ENCODE results near the gene TENM3. TPM values are rescaled to one million over a fixed set of nuclear protein-coding genes. Genes with fewer than 3 reads are reported as not detected.
"Not testable (repeated sequence)": the region's sequence is repeated elsewhere in the genome, so short reads cannot be mapped to it uniquely, and the experiment has no call there.

The TENM3 gene
- polyA plus RNA-seq, 4 donors = 15.2 to 18.5 (median 17.5) TPM

DNA sequence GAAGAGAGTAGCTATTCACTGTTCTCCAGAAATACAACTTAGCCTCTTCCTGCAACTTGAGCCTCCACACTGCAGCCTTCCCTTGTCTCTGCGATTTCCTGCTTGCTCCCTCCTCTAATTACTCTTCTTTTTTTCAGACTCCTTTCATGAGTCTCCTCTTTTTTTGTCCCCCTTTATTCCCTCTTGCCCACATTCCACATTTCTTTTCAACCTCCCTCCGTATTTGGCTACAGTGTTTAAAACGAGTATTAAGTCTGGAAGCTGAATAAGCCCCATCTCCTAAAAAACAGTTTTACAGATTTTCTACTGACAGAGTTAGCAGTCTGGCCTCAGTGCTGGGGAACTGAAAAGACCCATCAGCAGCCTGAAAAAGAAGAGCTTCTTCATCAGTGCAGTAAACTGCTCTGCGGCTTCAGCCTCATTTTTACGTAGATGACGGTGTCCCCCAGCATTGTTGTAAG, 141.5 kb downstream of the TENM3 start:
- peak in 2 of 4 donors; percentile 10 to 14 for DNase-seq (ENCODE audit: low read depth in 4 of 4, low spot score in 3 of 4)

DNA sequence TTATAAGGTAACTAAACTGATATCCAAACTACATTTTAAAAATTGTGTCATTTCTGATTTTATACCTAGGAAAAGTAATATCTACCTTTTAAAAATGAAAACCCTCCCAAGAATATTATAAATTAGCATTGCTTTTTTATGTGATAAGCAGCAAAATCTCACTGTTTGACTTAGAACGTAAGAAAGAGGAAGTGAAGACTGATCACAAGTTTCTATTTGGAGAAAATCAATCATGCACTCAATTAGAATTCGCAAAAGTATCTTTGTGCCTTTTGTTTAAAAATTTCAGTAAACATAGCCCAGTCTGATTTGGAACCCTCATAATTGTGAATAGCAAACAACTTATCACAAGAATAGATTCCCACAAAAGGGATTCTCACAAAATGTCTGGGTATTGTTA, 142.7 kb downstream of the TENM3 start:
- DNase-seq (ENCODE audit: low read depth in 4 of 4, low spot score in 3 of 4) = no peak

DNA sequence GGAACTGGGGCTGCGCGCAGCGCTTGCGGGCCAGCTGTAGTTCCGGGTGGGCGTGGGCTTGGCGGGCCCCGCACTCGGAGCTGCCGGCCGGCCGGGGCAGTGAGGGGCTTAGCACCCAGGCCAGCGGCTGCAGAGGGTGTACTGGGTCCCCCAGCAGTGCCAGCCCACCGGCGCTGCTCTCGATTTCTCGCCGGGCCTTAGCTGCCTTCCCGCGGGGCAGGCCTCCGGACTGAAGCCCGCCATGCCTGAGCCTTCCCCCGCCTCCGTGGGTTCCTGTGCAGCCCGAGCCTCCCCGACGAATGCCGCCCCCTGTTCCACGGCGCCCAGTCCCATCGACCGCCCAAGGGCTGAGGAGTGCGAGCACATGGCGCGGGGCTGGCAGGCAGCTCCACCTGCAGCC, 143.4 kb downstream of the TENM3 start:
- not testable (repeated sequence) for DNase-seq (ENCODE audit: low read depth in 4 of 4, low spot score in 3 of 4)

DNA sequence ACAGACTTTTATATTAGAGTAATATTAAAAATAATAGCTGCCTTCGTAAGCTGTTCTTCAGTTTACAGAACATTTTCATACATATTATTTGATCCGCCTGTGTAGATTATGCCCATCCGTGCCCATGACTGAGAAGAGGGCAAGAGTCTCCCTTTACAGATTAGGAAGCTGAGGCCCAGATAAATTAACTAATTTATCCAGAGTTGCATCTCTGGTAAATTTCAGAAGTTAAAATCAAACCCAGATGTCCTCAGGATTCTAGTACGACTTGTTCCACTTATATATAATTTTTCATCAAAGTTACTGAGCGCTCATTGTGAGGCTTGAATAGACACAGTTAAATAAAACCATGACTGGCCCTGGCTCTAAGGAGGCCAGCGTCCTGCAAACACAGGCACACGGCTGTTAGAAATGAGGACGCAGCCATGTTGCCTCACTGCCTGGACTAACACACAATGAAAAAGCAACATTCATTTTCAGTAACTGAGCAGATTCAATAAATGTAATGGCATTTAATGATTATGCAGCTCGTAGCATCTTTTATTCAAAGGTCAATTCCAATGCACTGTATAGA, 148.0 kb downstream of the TENM3 start:
- DNase-seq (ENCODE audit: low read depth in 4 of 4, low spot score in 3 of 4) = no peak

DNA sequence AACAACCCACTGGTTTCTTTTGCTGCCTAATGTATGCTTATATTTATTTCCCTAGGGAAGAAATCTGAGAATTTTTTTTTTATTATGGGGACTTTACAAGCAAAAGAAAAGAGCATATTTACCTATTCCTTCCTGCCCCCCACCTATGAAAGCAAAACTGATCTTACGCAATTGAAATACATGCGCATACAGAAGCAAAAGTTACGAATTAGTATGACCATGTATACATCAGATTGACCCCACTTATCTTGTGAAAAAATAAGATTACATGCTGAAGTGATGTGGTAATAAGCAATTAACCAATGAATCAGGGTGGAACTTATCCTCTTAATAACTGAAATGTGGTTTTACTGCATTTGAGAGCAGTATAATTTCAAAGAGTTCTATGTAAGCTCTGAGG, 151.0 kb downstream of the TENM3 start:
- DNase-seq (ENCODE audit: low read depth in 4 of 4, low spot score in 3 of 4) = no peak

DNA sequence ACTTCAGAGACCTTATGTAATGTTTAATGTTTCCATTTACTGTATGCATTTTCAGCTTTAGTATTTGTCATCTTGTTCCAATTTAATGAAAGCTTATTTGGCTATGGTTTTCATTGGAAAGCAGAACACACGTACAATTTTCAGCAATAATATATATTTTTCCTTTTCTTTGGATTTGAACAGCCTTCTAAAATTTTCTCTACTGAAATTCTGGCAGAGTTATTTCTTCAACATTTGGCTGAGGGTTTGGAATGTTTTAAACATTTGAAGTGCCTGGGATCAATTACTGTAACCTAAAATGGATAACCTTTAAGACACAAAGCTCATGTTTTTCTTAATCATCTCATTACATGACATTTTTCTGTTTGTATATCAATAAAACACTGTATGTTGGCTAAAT, 156.9 kb downstream of the TENM3 start:
- no peak for DNase-seq (ENCODE audit: low read depth in 4 of 4, low spot score in 3 of 4)

DNA sequence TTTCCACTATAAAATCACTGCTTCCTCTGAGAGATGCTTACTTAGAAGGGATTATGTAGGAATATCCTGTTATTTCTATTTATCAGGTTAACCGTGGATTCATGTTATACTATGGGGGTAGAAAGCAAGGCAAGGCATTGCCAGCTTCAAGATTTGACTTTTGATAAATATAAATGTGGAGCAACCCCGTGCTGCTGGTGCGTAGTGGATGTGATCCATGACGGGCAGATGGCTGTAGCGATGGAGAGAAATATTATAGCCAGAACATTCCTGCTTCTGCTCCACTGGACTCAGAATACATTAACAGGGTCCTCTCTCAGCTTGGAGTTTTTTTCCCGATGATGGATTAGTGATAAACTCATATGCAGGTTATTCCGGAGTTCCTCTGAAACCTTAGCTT, 157.6 kb downstream of the TENM3 start:
- no peak for DNase-seq (ENCODE audit: low read depth in 4 of 4, low spot score in 3 of 4)

DNA sequence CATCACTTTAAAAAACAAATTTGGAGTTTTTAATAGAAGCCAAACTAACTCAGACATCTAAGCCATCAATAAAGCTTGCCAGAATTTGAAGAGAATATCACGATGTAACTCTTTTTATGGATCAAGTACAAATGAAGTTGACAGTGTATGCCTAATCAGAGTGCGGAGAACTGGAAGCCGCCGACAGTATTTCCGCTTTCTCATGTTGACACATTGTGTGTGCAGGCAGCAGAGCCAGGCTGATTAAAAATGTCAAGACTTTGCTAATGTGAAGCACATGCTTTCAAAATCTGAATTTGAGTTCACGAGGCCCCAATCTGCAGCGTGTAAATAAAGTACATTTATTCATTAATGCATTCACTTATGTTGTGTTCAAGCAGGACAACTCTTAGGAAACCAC, 161.2 kb downstream of the TENM3 start:
- DNase-seq (ENCODE audit: low read depth in 4 of 4, low spot score in 3 of 4) = no peak

DNA sequence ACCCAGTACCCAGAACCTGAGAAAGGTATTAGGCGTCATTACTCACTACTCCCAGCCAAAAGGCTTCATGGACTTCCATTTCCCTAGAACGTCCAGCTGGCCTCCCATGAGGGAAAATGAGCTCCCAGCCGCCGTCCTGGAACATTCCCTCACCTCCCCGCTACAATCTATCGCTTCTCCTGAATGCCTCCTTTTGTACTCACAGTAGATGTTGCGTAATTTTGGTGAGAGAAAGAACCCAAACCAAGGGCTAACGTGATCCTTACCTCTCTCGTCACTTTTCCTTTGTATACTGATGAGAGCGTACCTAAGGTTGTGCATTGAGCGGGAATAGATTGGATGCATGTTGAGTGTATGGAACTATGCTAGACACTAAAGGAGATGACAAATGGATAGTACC, 161.9 kb downstream of the TENM3 start:
- no peak for DNase-seq (ENCODE audit: low read depth in 4 of 4, low spot score in 3 of 4)

DNA sequence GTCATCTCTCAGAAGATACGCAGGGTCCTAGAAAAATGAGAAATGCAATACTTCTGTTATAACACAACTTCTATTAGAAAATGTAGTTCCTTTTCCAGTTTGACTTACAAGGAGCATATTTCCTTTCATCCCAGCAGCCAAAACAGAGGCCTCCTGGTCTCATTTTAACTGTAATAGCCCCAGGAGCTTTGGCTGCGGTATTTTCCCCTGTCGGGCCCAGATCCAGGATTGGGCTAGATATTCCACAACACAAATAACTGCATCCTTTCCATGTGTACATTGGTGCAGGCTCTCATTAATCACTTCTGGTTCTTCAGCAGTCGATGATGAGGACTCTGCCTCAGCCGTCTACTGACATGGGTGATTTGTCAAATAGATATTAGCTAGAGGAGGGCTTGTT, 166.1 kb downstream of the TENM3 start:
- no peak for DNase-seq (ENCODE audit: low read depth in 4 of 4, low spot score in 3 of 4)

DNA sequence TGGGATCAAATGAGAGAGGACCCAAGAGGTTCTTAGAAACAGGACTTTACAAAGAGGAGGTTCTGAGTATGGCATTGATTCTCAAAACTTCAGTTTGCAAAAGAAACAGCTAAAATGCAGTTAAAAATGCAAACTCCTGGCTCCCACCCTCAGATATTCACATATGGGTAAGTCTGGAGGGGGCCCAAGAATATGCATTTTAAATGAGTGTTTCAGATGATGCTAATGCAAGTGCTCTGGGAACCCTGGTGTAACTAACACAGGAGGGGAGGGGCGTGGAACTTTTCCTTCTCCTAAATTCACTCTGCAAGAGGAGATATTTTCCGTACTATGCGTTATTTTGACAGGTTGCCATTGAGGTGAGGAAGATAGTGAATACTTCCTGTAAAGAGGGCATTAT, 168.2 kb downstream of the TENM3 start:
- no peak for DNase-seq (ENCODE audit: low read depth in 4 of 4, low spot score in 3 of 4)

DNA sequence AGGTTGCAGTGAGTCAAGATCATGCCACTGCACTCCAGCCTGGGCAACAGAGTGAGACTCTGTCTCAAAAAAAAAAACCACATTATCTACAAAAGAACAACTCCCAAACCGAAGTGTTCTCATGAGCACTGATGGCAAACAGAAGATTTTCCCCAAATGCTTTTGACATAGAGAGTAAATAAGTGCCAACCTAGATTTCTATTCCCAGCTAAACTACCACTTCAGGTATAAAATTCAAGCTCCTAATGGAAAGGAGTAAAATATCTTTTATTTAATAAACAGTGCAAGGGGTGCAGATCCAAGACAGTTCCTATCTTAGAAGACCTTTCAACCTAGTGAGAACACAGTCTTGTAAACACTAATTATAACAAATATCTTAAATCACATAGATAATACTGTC, 170.3 kb downstream of the TENM3 start:
- no peak for DNase-seq (ENCODE audit: low read depth in 4 of 4, low spot score in 3 of 4)

DNA sequence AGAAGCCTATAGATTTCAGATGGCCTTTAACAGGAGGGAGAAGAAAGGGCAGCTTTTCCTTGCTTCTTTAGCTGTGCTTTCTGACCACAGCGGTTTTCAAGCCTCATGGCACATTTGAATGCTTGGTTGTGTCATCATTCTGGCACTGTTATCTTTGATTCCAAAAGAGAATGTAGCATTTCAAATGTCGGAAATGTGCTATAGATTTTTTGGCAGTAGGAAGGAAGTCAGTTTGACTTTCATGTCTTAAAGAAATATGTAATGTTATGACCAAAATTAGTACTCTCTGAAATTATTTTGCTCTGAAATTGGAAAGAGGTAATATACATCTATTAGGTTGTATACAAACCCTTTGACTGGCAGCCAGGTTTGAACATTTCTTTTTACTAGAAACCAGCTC, 171.9 kb downstream of the TENM3 start:
- DNase-seq (ENCODE audit: low read depth in 4 of 4, low spot score in 3 of 4) = no peak

DNA sequence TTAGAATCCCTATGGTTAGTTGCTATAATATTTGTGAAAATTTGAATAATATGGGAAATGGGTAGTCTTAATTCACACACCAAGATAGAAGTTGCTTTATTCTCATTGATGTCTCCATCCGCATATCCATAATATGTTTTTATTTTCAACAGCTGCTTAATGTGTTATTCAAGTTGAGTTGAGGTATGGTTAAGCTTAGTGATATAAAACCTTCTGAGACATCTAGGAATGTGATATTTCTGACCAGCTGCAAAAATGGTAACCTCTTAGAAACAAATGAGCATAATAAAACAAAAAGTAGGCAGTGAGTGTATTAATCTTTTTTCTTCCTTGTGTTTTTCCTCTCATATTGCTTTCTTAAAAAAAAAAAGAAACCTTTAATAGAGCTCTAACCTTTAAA, 172.9 kb downstream of the TENM3 start:
- DNase-seq (ENCODE audit: low read depth in 4 of 4, low spot score in 3 of 4) = no peak

DNA sequence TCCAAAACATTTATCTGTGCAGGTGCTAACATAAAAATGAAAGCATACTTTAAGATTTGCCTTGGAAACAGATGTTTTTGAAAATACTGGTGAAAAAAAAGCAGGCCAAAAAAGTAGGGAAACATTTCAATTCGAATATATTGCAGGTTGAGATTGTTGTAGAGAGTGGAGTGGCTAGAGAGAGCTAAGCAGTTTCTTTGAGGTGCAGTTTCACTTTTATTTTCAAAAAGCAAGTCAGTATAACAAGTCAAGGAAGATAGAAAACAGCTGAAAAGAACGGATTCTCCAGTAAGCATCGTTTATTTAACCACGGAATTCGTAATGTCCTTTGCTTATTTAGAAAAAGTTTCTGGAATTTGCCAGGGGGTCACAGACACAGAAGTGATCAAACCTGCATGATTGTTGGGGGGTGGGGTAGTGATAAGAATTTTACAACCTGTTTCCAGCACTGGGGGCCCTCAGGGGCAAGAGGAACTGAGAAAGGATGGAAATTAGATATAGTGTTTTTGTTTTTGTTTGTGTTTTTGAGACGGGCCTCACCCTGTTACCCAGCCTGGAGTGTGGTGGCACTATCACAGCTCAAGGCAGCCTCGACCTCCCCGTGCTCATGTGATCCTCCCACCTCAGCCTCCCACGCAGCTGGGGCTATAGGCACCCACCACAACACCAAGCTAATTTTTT, 175.0 kb downstream of the TENM3 start:
- no peak for DNase-seq (ENCODE audit: low read depth in 4 of 4, low spot score in 3 of 4)

DNA sequence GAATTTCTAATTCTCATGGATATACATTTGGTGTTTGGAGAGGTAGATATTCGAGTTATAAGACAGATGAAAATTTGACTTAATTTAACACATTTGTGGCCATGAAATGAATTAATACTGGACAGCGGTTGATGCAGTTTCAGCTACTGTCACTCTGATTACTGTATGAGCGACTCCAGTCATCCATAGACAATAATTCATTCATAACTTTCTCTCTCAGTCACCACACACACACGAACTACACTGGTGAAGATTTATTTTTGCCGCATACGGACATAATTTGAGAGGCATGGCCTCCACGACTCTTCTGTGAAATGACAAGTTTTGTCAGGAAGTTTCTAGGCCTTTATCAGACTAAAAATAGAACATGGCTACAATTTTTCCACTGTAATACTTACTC, 177.0 kb downstream of the TENM3 start:
- DNase-seq (ENCODE audit: low read depth in 4 of 4, low spot score in 3 of 4) = no peak

DNA sequence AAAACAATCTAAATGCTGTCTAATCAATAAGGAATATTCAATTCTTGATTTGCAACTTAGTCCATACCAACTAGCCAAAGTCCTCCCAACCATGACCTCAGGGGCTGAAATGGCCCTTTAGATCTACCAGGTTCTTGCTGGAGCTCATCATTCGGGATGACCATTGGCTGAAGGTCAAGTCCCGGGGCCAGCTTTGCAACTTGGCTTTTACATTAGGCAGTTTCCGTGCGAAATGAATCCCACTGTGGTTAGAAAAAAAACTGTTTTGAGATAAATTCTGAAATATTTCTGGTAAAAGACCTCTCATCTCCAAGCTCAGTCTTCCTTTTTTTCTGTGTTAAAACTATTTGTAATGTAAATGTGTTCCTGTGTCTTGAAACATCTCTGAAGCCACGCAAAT, 178.6 kb downstream of the TENM3 start:
- no peak for DNase-seq (ENCODE audit: low read depth in 4 of 4, low spot score in 3 of 4)

DNA sequence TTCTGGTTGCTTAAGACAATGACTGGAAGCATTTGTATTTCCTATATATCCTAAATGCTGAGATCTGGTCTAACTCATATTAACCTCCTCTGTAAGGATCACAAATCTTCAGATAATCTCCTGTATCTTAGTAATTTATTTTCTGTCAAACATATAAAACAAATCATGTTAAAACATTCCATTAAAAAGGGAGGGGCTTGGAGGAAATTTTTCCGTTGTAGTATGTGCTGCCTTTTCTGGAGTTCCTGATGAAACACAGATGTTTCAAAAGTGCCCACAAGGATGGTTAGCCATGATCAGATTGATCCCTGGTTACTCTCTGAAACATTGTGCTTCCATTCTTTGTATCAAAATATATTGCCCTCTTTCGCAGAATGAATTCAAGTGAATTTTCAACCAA, 182.1 kb downstream of the TENM3 start:
- DNase-seq (ENCODE audit: low read depth in 4 of 4, low spot score in 3 of 4) = no peak

DNA sequence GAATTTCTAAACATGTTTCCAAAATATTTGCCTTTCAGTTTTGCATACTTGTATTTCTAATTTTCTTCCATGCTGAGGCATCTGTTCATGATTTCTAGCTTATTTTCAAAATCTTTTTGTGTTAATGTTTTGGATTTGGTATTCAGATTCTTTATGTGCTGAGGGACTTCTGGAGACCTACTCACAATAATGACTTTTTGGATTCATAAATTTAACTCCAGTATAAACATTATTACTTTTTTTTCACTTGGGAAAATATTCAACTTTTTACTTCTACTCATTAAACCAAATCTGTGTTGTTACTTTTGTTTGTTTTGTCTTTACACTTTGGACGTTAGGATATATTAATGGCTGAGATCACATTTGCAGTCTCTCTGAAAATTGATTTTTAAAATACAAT, 183.7 kb downstream of the TENM3 start:
- DNase-seq (ENCODE audit: low read depth in 4 of 4, low spot score in 3 of 4) = no peak

DNA sequence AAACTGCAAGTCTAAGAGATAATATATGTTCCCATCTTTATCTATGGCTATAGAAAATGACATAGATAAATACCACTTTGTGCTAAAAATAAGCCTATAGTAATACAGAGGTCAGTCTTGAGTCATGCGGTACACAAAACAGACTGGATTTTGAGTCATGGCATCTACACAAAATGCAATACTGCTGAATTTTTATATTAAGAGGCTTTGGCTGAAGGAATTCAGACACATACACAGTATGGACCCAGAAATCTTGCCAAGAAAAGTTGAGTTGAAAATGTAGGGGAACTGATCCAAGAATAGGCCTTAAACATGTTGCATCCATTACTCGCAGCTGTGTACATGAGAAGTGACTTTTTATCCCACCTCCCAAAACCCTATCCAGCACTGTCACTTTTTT, 184.4 kb downstream of the TENM3 start:
- DNase-seq (ENCODE audit: low read depth in 4 of 4, low spot score in 3 of 4) = no peak

DNA sequence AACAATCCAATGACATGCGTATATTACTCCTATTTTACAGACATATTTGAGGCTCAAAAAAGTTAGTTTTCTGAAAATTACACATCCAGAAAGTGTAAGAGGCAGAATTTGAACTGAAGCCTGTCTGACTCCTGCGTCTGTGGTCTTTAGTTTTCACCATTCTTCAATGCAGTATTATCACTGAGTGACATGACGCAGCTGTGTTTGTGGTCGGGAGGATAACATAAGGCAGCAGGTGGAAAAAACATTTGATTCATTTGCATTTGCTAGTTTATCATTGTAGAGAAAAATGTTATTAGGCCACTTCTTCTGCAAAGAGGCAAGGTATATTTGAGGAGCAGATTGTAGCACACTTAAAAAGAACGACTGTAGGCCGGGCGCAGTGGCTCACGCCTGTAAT, 186.7 kb downstream of the TENM3 start:
- DNase-seq (ENCODE audit: low read depth in 4 of 4, low spot score in 3 of 4) = no peak

DNA sequence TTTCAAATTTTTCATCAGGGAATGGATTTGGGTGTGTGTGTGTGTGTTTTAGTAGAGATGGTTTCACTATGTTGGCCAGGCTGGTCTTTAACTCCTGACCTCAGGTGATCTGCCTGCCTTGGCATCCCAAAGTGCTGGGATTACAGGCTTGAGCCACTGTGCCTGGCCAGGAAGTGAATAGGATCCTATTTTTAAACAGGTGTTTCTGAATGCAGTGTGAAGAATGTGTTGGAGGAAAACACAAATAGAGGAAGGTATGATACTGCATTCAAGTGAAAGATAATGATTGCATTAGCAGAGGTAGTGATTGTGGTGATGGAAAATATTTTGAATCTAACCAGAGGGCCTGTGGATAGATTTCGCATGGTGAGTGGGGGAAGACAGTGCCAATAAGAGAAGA, 189.6 kb downstream of the TENM3 start:
- DNase-seq (ENCODE audit: low read depth in 4 of 4, low spot score in 3 of 4) = no peak

DNA sequence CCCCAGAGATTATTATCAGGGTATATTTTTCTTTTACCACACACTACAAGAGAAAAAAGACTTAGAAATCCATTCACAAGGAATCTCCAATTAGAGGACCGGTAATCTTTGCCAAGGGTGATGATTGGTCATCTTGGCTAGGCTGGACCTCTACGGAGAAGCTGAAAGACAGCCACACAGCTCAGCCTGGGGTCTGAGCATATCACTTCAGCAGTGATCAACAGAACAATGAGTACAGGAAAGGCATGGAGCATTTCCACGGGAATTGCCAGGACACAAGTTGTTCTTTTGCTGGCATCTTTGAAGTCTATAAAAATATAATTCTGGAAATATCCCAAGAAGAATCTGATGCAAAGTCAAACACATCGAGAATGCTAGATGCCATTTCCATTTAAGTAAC, 191.5 kb downstream of the TENM3 start:
- DNase-seq (ENCODE audit: low read depth in 4 of 4, low spot score in 3 of 4) = no peak
